Cardiac septum (tissue), 1 donor: Measurements from ENCODE around the gene SUPT3H. TPM values are rescaled to one million over a fixed set of nuclear protein-coding genes. Genes with fewer than 3 reads are reported as not detected.

Source experiments
- DNase-seq: peaks from one replicate; pipeline ENCODE4 v3.0.0-alpha.2; 2020; ENCODE audit warnings: low spot score
- intact Hi-C: fragments of 100-400 bp; cut with DNase I; formaldehyde crosslinking; loops from one replicate; pipeline ENCODE4 v1.14.0; 2022
- total RNA-seq: library from RNA; stranded (reverse); fragmentation: NEBNext Ultra II Directional; extraction: Animal tissue kit (Norgen Biotek cat#: 25700); gene quantifications from one replicate; pipeline ENCODE4 v1.2.1, GENCODE V29; 2021
- donor health status: DM: no; HTN: no; CAD: no.

The SUPT3H gene
- total RNA-seq, 1 donor from 2014 or later: 6.2 TPM

- intact Hi-C loops: loop anchor here (10.0 kb wide), 2 partner anchors 145 to 575 kb away; no protein-coding TSS in a partner anchor
Measured at GRCh38 chr6:44849806-44850205, 527.9 kb downstream of the SUPT3H start.

GRCh38 chr6:44843734-44844133 is 534.0 kb downstream of the SUPT3H start:
- no peak for DNase-seq
- intact Hi-C loops: loop anchor here (10.0 kb wide), 1 partner anchor 139 kb away; no protein-coding TSS in a partner anchor

More at GRCh38 chr6:44849806-44850205, 527.9 kb downstream of the SUPT3H start:
- DNase-seq: no peak

- DNase-seq: no peak
- intact Hi-C loops: loop anchor here (10.0 kb wide), 1 partner anchor 138 kb away; no protein-coding TSS in a partner anchor
Measured at GRCh38 chr6:44842616-44843015, 535.1 kb downstream of the SUPT3H start.

GRCh38 chr6:44841829-44842228 is 535.9 kb downstream of the SUPT3H start:
- intact Hi-C loops: loop anchor here (10.0 kb wide), 1 partner anchor 137 kb away; no protein-coding TSS in a partner anchor

GRCh38 chr6:44837741-44838140 is 540.0 kb downstream of the SUPT3H start:
- DNase-seq: no peak
- intact Hi-C loops: loop anchor here (10.0 kb wide), 1 partner anchor 173 kb away; no protein-coding TSS in a partner anchor

More at GRCh38 chr6:44841829-44842228, 535.9 kb downstream of the SUPT3H start:
- DNase-seq: no peak

- DNase-seq: no peak
- intact Hi-C loops: loop anchor here (10.0 kb wide), 1 partner anchor 172 kb away; no protein-coding TSS in a partner anchor
Measured at GRCh38 chr6:44837255-44837654, 540.5 kb downstream of the SUPT3H start.

- intact Hi-C loops: loop anchor here (10.0 kb wide), 1 partner anchor 168 kb away; no protein-coding TSS in a partner anchor
- no peak for DNase-seq
Measured at GRCh38 chr6:44833248-44833647, 544.5 kb downstream of the SUPT3H start.

GRCh38 chr6:44831002-44831610 is 546.6 kb downstream of the SUPT3H start:
- no peak for DNase-seq
- intact Hi-C loops: loop anchor here (10.0 kb wide), 1 partner anchor 166 kb away; no protein-coding TSS in a partner anchor

GRCh38 chr6:44829836-44830235 is 547.9 kb downstream of the SUPT3H start:
- intact Hi-C loops: loop anchor here (10.0 kb wide), 1 partner anchor 165 kb away; no protein-coding TSS in a partner anchor
- no peak for DNase-seq

- intact Hi-C loops: no loop called here
- DNase-seq: no peak
Measured at GRCh38 chr6:44828780-44829179, 549.0 kb downstream of the SUPT3H start.

- no peak for DNase-seq
- intact Hi-C loops: no loop called here
Measured at GRCh38 chr6:44826025-44826676, 551.6 kb downstream of the SUPT3H start.

- intact Hi-C loops: no loop called here
Measured at GRCh38 chr6:44825273-44825672, 552.5 kb downstream of the SUPT3H start.

GRCh38 chr6:44824567-44824966 is 553.2 kb downstream of the SUPT3H start:
- DNase-seq: no peak
- intact Hi-C loops: no loop called here

More at GRCh38 chr6:44825273-44825672, 552.5 kb downstream of the SUPT3H start:
- no peak for DNase-seq

GRCh38 chr6:44820759-44821158 is 557.0 kb downstream of the SUPT3H start:
- intact Hi-C loops: no loop called here

GRCh38 chr6:44820321-44820720 is 557.4 kb downstream of the SUPT3H start:
- no peak for DNase-seq
- intact Hi-C loops: no loop called here

More at GRCh38 chr6:44820759-44821158, 557.0 kb downstream of the SUPT3H start:
- no peak for DNase-seq

- DNase-seq: no peak
- intact Hi-C loops: no loop called here
Measured at GRCh38 chr6:44811456-44811855, 566.3 kb downstream of the SUPT3H start.

GRCh38 chr6:44809258-44809657 is 568.5 kb downstream of the SUPT3H start:
- intact Hi-C loops: no loop called here
- no peak for DNase-seq

GRCh38 chr6:44808148-44808547 is 569.6 kb downstream of the SUPT3H start:
- no peak for DNase-seq
- intact Hi-C loops: no loop called here

- DNase-seq: no peak
- intact Hi-C loops: no loop called here
Measured at GRCh38 chr6:44806656-44807055, 571.1 kb downstream of the SUPT3H start.

GRCh38 chr6:44805238-44805846 is 572.4 kb downstream of the SUPT3H start:
- intact Hi-C loops: no loop called here
- no peak for DNase-seq
